GM18870 (cell line): Measurements from ENCODE around the gene CACNA2D3.

Experiments
- ATAC-seq: cut with Tn5 transposase; IDR thresholded peaks from one replicate; pipeline ENCODE4 v1.9.1; 2021; ENCODE audit warnings: moderate library complexity; ENCODE audit not compliant: unreplicated experiment

Gene CACNA2D3

DNA sequence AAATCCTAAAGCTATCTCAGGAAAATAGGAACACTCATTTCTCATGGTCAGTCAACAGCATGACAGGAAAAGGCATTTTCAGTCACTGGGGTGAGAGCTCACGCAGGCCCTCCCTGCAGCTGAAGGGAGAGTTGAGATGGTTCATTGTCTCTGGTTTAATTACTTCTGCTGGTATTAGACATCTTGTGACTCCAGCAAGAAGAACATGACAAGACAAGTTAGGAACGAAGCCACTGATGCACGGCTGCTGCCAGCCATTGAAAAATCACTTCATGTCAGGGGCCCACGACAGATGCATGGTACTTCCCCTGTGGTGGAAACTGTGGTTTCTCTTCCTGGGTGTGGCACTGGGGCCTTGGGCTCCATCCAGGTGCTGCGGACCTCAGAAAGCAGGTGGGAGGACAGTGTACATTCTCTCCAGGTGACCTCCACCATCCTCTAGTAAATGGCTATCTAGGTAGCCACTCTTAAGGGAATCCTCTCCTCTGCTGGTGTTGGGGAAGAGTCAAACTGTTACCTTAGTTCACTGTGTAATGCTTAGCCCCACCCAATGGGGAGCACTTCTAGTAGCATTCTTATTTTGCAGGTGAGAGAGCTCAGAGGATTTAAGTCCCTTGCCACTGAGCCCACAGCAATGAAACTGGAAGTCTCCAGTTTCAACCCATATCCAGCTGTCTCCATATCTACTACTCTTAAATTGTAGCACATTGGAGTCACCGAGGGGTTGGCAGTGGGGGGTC is 531.3 kb downstream of the CACNA2D3 start:
- ATAC-seq = no peak

DNA sequence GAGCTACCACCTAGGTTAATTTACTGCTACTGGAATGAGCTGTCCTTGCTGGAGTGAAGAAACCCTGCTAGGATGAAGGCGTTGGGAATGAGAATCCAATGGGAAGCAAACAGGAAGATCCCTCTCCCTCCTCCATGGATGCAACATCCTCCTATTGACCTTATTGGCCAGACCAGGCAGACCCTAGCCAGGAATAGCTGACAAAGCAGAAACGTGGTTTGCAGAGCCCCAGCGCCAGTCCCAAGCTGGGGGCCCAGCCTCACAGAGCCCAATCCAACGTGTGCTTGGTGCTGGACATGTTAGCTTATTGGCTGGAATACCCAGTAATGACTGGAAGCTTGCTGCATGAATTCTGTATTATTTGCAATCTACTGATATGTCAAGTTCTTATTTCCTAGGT is 532.4 kb downstream of the CACNA2D3 start:
- no peak for ATAC-seq

DNA sequence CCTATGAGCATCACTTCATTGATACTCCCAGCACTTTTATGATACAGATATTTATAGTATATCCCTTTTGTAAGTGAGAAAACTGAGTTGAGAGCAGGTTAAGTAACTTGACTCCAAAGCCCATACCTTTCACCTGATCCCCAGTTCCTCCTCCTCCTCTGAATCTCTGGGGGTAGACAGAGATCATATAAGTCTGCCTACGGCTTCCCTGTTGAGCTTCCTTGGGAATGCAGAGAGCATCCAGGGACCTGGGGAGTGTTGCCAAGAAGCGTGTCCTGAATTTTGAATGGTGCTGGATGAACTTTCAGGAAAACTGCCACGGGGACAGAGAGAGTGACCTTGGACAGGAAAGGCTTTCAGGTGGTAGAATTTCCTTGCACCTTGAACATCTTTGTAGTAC is 537.0 kb downstream of the CACNA2D3 start:
- no peak for ATAC-seq

DNA sequence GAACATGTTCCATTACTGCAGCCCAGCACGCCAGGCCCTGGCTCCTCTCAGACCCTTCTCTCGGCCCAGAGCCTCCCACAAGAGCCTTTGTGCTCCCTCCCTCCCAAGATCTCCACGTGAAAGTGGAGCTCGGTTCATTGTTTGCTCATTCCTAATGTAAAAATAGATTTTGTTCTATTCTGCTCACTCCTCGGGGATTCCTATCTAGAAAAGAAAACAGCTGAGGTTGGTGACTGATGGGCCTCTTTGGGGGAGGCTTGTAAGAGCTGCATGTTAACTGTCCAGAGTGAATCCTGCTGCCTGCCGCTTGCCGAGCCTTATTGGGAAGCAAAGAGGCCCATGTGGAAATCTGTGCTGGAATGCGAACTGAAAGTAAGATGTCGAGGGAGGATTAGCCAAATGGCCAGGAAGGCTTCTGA is 538.4 kb downstream of the CACNA2D3 start:
- ATAC-seq = no peak

DNA sequence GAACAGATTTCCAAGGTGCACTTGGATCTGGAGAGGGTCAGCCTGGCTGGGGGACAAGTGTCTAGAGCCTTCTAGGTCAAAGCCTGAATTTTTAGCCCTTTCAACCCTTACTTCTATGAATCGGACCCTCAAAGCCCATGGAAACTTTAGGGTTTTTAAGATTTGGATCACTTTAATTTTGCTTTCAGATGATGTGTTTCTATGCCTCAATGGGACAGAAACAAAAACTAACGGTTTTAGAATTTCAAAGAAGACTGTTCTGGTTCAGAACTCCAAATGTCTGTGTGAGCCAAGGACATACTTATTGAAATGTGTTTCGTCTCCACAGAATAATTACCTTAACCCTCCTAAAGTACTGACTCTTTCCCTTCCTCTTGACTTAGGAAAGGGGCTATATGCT is 538.8 kb downstream of the CACNA2D3 start:
- ATAC-seq = no peak

DNA sequence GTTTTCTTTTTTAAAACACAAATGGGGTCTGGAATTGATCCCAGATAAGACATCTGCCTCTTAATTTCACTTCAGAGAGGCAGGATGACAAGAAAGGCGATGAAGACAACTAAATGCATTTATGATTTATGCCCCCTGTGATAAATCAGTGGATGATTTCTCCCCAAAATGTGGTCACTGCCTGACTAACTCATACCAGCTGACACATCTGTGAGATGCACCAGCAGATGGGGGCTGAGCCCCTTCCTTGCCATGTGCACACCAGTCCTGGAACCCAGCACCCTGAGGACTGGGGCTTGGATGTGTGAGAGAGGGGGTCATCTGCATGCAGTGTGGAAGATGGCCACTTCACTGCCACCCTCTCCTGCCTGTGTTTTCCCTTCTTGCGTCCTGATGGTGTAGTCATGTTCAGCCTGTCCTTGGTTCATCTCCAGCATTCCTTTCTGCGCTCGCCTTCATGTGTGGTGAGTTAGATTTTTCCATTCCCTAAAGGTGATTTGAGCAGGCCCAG is 541.2 kb downstream of the CACNA2D3 start:
- ATAC-seq = no peak

DNA sequence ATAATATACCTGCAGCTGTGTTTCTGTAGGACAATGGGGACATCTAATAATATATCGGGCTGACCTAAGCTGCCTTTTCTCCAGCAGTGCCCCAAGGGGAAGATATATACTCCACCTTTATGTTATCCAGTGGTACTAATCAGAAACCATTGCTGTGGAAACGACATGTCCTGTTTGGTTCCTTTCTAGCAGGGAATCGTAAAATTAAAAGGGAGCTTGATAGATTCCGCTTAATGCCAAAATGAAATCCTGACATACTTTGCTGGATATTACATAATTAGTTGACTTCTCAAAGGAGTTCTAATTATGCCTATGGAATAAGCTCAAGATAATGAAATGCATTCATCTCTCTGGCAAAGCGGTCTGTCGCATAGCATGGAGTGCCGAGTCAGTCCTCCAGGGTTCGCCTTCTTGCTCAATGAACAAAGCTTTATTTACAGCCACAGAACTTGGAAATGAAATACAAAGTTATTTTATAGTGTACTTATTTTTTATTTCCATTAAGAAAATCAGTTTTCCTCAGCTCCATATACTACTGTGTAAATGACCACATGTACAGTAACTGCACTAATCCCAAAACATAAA is 542.8 kb downstream of the CACNA2D3 start:
- ATAC-seq = no peak

DNA sequence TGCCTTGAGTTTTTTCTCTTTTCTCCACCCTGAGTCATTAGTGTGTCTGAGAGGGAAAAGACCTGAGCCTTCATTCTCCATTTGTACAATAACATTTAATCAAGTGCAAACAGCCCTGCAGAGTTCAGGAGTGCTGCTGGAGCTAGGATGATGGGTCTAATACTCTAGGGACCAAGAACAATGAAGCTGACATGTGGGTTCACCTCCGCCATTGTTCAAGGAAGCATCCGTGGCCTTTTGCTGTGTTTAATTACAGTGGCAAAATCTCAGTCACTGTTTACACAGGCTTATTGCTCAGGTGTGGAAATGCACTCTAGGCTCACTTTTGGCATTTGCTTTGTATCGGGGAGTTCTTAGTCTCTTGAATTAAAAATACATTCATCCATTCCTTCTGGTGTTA is 545.9 kb downstream of the CACNA2D3 start:
- ATAC-seq = no peak

DNA sequence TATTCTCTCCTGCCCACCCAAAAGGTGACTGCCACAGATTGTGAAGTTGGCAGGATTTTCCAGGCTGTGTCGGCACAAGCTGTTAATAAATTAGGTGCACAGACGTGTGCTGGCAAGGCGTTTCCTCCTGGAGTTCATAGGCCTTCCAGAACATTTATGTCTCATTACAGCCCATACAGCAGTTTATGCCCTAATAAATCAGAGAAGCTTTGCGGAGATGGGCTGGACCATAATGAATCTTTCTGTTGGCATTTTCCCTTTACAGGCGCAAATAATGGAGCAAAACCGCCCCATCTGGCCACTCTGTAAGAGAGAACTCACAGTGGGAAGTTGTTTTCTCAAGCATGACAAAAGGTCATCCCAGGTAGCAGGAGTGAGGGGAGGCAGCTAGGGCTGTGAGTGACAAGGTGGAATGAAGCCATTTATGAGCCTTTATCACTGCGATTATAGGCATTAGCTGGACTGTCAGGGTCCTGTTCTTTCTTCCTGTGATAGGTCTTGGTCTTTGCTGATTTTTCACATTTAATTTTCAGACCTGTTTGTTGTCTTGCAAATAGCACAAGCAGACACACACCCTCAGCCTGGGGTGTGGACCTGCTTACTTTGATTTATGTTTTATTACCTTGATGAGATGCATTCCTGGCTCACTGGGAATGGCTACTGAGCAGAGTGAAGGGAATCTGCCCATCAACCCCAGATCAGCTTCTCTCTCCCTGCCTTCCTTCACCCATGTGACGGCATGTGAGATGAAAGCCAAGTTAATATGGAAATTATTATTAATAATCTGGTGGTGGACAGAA is 548.0 kb downstream of the CACNA2D3 start:
- no peak for ATAC-seq

DNA sequence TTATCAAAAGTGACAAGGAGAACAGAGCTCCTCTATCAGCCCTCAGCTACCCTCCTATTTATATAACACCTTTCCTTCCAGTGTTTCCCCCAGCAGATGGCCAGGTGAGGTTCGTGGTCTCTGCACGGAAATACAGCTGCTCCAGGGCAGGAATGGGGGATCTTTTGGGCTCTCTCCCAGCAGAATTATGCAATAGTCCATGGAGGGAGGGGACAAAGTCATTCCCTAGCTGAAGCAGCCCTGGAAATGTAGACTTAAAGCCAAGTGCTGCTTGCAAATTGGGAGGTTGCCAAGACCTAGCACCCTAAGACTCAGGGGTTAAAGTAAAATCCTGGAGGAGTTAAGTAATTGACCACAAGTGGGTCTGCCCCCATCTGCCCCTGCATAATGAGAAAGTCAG is 549.2 kb downstream of the CACNA2D3 start:
- no peak for ATAC-seq

DNA sequence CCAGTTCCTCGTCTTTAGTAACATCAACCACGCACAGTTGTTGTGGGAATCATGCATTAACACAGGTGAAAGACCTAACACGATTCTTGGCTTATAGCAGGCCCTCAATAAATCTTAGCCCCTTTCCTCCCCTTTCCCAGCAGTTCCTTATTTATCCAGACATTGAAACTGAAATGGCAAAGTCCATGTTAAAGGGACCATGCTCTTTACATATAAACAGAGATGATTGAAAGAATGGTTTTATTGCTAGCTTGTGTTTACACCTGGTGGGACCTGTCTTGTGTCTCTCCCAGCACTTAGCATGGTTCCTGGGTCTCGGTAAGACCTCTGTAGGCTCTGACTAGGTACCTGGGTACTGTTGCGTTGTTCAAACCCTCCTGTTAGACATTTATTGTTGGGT is 553.7 kb downstream of the CACNA2D3 start:
- no peak for ATAC-seq

DNA sequence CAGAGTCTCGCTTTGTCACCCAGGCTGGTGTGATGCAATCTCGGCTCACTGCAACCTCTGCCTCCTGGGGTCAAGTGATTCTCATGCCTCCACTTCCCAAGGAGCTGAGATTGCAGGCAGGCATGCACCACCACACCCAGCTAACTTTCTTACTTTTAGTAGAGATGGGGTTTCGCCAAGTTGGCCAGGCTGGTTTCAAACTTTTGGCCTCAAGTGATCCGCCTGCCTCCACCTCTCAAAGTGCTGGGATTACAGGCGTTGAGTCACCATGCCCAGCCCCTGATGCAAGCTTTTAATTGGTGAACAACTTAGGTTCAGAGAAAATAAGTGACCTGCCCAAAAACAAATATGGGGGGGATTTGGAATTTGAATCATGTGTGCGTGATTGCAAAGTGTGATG is 559.4 kb downstream of the CACNA2D3 start:
- ATAC-seq = no peak

DNA sequence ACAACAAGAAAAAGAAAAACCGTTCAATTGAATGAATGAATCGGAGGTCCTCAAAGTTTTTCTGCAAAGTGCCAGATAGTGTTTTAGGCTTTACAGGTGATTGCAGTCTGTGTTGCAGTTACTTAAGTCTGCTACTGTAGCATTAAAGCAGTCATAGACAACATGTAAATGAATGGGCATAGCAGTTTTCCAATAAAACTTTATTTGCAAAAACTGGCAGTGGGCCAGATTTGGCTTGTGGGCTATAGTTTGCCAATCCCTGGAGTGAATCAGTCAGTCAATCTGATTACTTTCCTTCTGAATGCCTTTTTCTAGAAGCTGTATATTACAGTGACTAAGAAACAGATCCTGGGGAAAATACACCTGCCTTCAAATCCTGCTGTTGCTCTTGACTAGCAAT is 562.9 kb downstream of the CACNA2D3 start:
- ATAC-seq = no peak

DNA sequence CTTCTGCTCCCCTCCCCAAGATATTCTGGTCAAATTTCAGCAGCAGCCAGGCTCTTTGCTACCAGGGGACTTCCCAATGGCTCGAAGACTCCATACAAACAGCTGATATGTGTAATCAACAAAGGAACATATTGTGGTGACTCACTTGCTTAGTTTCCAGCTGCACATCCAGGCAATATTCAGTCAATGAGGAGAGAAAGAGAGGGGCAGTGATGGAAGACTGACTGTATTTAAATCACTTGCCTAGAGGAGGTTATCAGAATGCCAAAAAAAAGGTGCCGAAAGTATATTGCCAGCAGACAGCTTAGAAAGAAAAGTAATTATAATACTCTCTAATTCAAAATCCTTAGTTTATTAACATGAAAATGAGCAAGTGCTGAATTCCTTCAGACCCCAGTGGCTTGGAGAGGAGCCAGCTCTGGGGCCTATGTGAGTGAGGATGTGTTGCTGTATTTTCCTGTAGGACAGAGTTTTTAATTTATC is 569.0 kb downstream of the CACNA2D3 start:
- ATAC-seq = no peak

DNA sequence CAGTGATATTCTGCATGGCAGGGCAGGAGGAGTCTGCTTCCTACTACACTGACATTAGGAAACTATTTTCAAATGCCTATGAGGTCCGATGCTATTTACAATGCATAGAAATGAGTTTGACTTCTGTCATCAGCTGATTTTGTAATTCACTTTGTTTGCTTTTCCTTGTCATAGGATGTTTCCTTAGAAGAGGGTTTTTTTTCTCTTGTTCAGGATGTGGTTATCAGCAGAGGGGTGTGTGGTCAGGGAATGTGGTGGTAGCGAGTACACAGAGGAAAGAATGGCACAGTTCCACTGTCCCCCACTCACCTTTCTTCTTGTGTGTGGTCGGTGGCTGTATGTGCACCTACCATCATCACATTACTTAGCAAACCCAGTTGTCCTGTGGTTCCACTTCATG is 574.0 kb downstream of the CACNA2D3 start:
- ATAC-seq = no peak

DNA sequence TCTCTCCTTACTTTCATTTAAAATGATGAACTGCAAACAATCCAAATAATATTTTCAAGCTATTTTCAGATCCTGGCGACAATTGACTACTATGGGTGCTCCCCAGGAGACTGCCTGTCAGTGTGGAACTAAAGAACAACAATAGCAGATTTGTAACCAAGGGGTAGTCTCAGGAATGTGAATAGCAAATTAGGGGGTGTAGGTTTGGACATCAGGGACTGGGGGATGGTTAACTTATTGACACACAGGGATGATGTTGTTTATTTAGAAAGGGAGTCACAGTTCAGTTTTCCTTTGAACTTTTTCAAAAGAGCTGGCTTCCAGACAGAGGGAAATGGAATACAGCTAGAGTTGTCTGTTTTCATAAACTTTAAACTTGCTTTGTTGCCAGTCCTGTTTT is 575.7 kb downstream of the CACNA2D3 start:
- no peak for ATAC-seq

DNA sequence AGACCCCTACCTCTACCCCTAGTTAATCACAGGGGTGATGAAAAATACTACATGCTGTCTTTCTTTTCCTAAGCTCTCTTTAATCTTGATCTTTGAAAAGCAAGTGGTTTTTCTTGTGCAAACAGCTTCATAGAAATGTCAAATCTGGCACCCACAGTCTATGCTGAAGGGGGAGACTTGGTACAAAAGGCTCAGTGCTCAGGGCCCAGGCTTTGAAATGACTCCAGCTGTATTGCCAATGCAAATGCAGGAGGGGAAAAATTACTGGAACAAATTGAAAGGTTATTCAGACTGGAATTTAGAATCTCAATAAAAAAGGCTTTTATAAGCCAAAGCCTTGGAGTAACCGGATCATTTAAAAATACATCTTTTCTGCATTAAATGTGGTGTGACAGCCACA is 581.6 kb downstream of the CACNA2D3 start:
- ATAC-seq = no peak

DNA sequence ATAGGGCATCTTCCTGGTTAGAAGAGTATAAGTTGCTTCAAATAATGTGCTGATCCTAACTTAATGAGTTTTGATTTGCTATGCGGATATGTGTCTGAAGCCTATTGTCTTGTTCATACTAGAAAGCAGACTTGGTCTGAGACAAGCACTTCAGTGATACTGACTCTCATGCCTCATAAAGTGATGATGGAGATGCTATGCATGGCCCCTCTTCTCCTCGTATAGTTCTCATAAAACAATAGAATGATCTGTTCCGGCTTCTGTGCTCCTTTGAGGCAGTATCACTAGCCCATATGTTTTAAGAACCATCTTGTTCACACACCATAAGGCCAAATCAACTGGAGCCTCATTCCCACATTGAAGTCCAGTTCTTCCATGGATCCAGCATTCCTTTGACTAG is 583.4 kb downstream of the CACNA2D3 start:
- no peak for ATAC-seq

DNA sequence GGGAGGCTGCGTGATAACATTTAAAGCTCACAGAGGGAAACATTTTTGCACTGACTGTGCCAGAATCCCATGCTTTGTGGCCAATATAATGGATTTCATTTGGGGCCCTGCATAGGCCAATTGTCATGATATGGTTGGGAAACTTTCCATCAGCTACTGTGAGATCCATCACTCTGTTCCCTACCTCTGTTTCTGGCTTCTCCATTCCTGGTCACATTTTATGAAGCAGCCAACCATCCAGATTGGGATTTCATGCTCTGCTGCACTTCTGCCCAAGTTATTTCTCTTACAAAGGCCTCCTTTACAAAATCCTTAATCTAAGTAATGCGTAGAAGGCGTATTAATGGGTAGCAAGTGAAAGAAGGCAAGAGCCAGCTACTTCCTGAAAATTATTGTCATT is 584.4 kb downstream of the CACNA2D3 start:
- ATAC-seq = no peak

DNA sequence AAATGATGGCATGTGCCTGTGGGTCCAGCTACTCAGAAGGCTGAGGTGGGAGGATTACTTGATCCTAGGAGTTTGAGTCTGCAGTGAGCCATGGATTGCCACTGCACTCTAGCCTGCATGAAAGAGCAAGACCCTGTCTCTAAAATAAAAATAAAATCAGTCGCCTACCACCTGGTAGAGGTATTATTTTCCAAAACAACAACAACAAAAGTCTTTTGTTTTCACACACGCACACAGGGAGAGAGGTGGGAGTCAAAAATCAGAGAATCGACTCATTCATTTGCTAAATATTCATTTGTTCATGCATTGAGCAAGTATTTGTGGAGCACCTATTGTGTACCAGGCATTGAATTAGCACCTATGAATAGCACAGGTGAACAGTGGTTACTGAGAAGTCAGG is 587.4 kb downstream of the CACNA2D3 start:
- no peak for ATAC-seq

DNA sequence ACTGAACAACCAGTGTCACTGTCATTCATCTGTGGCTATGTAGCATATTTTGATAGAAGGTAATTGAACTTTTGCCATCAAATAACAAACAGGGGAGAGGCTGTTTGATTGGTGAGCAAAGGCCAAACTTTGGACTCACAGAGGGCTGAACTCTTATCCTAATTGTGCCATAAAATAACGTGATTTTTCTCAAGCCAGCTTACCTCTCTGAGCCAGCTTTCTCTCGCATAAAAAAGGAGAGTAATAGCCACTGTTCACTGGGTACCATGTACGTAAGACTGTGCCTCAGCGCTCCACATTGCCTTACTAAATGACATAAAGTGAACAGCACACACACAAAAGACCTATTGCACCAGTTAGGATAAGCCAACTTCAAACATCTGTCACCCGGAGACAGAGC is 588.6 kb downstream of the CACNA2D3 start:
- ATAC-seq = no peak

DNA sequence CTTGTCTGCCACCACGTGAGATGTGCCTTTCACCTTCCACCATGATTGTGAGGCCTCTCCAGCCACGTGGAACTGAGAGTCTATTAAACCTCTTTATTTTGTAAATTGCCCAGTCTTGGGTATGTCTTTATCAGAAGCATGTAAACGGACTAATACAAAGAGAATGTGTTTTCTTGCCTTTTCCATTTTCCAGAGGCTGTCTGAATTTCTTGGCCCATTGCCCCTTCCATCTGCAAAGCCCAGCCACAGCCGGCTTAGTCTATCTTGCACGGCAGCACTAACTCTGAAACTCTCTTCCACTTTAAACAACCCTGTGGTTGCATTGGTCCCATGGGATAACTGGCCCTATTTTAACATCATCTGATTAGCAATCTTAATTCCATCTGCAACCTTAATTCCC is 590.2 kb downstream of the CACNA2D3 start:
- no peak for ATAC-seq
